NCI-H2107 treated with DMSO at 0.1 percent for 48 hours (cell line): ENCODE data around the gene TFPI.

ENCODE experiments used
- DNase-seq: peaks from one replicate; lab custom pipeline; 2025; ENCODE audit not compliant: unreplicated experiment; lab: John Stamatoyannopoulos, UW

The TFPI gene

GRCh38 chr2:187424146-187424545 is 130.1 kb downstream of the TFPI start:
- no peak for DNase-seq

- DNase-seq, result no peak
Measured at GRCh38 chr2:187422282-187422681, 132.0 kb downstream of the TFPI start.

- no peak for DNase-seq
Measured at GRCh38 chr2:187421519-187421918, 132.7 kb downstream of the TFPI start.

GRCh38 chr2:187419808-187420207 is 134.4 kb downstream of the TFPI start:
- no peak for DNase-seq

GRCh38 chr2:187415449-187415848 is 138.8 kb downstream of the TFPI start:
- DNase-seq, result no peak
